ENCODE measurements around the gene TENM4. TPM values are rescaled to one million over a fixed set of nuclear protein-coding genes. Genes with fewer than 3 reads are reported as not detected.

The TENM4 gene
- total and polyA plus RNA-seq, 10 of the 15 experiments (the other 5 are each of a cell fraction or from before 2014, with no cell fraction given) = 0.03 to 0.12 (median 0.06) TPM; not detected in 7

- TF ChIP-seq, protein P1, sequence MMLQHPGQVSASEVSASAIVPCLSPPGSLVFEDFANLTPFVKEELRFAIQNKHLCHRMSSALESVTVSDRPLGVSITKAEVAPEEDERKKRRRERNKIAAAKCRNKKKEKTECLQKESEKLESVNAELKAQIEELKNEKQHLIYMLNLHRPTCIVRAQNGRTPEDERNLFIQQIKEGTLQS (IDR thresholded peaks at IDR 0.05; ENCODE audit: borderline replicate concordance, extremely low read depth, low read depth, low read length) = 0 out of 2 replicates have a peak, but pooled peaks have one; percentile 6
- TF ChIP-seq ZNF24 (IDR thresholded peaks at IDR 0.05) = no peak; the same call in 1 of the 2 replicates
- peak; percentile 92 to 93 for TF ChIP-seq EP300 (IDR thresholded peaks at IDR 0.05; ENCODE audit: borderline replicate concordance in 1 of 2, control insufficient read depth in 1 of 2, low read depth in 2 of 2, low read length in 2 of 2)
- no peak for TF ChIP-seq SUZ12 (IDR thresholded peaks at IDR 0.05; ENCODE audit: unreplicated experiment)
- peak; percentile 25; the same call in 1 of the 2 replicates for TF ChIP-seq CREM (IDR thresholded peaks at IDR 0.05; ENCODE audit: low read depth)
- TF ChIP-seq MTA3 (IDR thresholded peaks at IDR 0.05; ENCODE audit: borderline replicate concordance, low read length) = no peak
- peak; percentile 89 for TF ChIP-seq IKZF1 (conservative IDR thresholded peaks at IDR 0.05)
- TF ChIP-seq FOXM1 (IDR thresholded peaks at IDR 0.05; ENCODE audit: low read depth, low read length) = peak; percentile 60; the same call in 1 of the 2 replicates
- TF ChIP-seq, protein P2, sequence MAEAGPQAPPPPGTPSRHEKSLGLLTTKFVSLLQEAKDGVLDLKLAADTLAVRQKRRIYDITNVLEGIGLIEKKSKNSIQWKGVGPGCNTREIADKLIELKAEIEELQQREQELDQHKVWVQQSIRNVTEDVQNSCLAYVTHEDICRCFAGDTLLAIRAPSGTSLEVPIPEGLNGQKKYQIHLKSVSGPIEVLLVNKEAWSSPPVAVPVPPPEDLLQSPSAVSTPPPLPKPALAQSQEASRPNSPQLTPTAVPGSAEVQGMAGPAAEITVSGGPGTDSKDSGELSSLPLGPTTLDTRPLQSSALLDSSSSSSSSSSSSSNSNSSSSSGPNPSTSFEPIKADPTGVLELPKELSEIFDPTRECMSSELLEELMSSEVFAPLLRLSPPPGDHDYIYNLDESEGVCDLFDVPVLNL (IDR thresholded peaks at IDR 0.05; ENCODE audit: low read depth, low read length) = no peak
- TF ChIP-seq CEBPB (IDR thresholded peaks at IDR 0.05; ENCODE audit: borderline replicate concordance in 1 of 2, low read depth in 2 of 2, low read length in 2 of 2) = 0 out of 4 replicates have a peak, but pooled peaks of 1 of the 2 experiments have one; percentile 22
- TF ChIP-seq MAX (IDR thresholded peaks at IDR 0.05; ENCODE audit: low read depth, low read length) = no peak
- 0 out of 2 replicates have a peak, but pooled peaks have one; percentile 32 for TF ChIP-seq CHD2 (IDR thresholded peaks at IDR 0.05; ENCODE audit: borderline replicate concordance, low read depth, low read length)
- peak; percentile 42; the same call in 1 of the 2 replicates for TF ChIP-seq CREB1 (IDR thresholded peaks at IDR 0.05; ENCODE audit: low read depth)
- no peak for TF ChIP-seq NKRF (conservative IDR thresholded peaks at IDR 0.05)
- TF ChIP-seq TCF12 (IDR thresholded peaks at IDR 0.05; ENCODE audit: low read depth, low read length) = 0 out of 2 replicates have a peak, but pooled peaks have one; percentile 41
- TF ChIP-seq MEF2A (IDR thresholded peaks at IDR 0.05; ENCODE audit: insufficient read depth, low read depth, low read length) = no peak
- no peak for TF ChIP-seq MYB (IDR thresholded peaks at IDR 0.05; ENCODE audit: borderline replicate concordance, low read depth, low read length)
- no peak for TF ChIP-seq HDAC6 (IDR thresholded peaks at IDR 0.05; ENCODE audit: unreplicated experiment)
- TF ChIP-seq, protein P3, sequence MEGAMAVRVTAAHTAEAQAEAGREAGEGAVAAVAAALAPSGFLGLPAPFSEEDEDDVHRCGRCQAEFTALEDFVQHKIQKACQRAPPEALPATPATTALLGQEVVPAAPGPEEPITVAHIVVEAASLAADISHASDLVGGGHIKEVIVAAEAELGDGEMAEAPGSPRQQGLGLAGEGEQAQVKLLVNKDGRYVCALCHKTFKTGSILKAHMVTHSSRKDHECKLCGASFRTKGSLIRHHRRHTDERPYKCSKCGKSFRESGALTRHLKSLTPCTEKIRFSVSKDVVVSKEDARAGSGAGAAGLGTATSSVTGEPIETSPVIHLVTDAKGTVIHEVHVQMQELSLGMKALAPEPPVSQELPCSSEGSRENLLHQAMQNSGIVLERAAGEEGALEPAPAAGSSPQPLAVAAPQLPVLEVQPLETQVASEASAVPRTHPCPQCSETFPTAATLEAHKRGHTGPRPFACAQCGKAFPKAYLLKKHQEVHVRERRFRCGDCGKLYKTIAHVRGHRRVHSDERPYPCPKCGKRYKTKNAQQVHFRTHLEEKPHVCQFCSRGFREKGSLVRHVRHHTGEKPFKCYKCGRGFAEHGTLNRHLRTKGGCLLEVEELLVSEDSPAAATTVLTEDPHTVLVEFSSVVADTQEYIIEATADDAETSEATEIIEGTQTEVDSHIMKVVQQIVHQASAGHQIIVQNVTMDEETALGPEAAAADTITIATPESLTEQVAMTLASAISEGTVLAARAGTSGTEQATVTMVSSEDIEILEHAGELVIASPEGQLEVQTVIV (IDR thresholded peaks at IDR 0.05; ENCODE audit: borderline replicate concordance, partially characterized antibody) = no peak
- TF ChIP-seq NR2C1 (IDR thresholded peaks at IDR 0.05) = no peak
- TF ChIP-seq RELA (IDR thresholded peaks at IDR 0.05; ENCODE audit: borderline replicate concordance, partially characterized antibody) = peak; percentile 80
- TF ChIP-seq TCF7 (IDR thresholded peaks at IDR 0.05; ENCODE audit: borderline replicate concordance) = no peak
- no peak for TF ChIP-seq CBX5 (IDR thresholded peaks at IDR 0.05; ENCODE audit: low read depth)
- peak; percentile 99 for TF ChIP-seq SPI1 (IDR thresholded peaks at IDR 0.05; ENCODE audit: borderline replicate concordance, insufficient read depth, low read depth, low read length)
- no peak for TF ChIP-seq NFYB (IDR thresholded peaks at IDR 0.05; ENCODE audit: insufficient read depth, low read depth, low read length)
Observed at GRCh38 chr11:79406376-79406775, 34.5 kb downstream of the TENM4 start (continued).
